H1 (cell line): ENCODE data around the gene DOK6. TPM values are rescaled to one million over a fixed set of nuclear protein-coding genes. Genes with fewer than 3 reads are reported as not detected.

ENCODE experiments used
- CTCF ChIA-PET: fragments of 300-600 bp; sonication (Branson Sonifier 250); formaldehyde crosslinking; loops from one replicate; lab custom pipeline; 2021; ENCODE audit not compliant: partially characterized antibody; lab: Charles Lee
- POLR2A ChIA-PET: fragments of 300-600 bp; sonication (Branson Sonifier 250); formaldehyde crosslinking; loops from one replicate; lab custom pipeline; 2021; ENCODE audit warnings: inconsistent platforms; ENCODE audit not compliant: partially characterized antibody; lab: Charles Lee
- DNase-seq, 2 experiments: peaks; one replicate each; pipeline versions ENCODE4 v3.0.0 to v3.0.0-alpha.2; 2010 to 2022; ENCODE audit warnings: low spot score in 2 of 2, low read depth in 1 of 2, mixed read lengths in 1 of 2
- FAIRE-seq: peaks from 2 replicates; lab custom pipeline; 2011; peaks lifted over from hg19 to GRCh38; lab: Jason Lieb, UNC
- H2AFZ ChIP-seq: 2 replicates; pipeline ENCODE4 v1.8.1; 2012; ENCODE audit warnings: low read length, inconsistent platforms
- H2AK5ac ChIP-seq: 2 replicates; pipeline ENCODE4 v1.6.1; 2013; ENCODE audit warnings: low read depth, low read length
- H2BK120ac ChIP-seq: replicated peaks from 2 replicates; pipeline ENCODE3; 2013; ENCODE audit warnings: low read depth, low read length, inconsistent platforms
- H2BK12ac ChIP-seq: 2 replicates; pipeline ENCODE4 v1.6.1; 2013; ENCODE audit warnings: low read depth, low read length
- H2BK15ac ChIP-seq: 2 replicates; pipeline ENCODE4 v1.6.1; 2013; ENCODE audit warnings: low read length
- H2BK20ac ChIP-seq: 2 replicates; pipeline ENCODE4 v1.6.1; 2013; ENCODE audit warnings: low read length
- H2BK5ac ChIP-seq: 2 replicates; pipeline ENCODE4 v1.6.1; 2013; ENCODE audit warnings: low read depth, low read length
- H3K14ac ChIP-seq: 2 replicates; pipeline ENCODE4 v1.6.1; 2013; ENCODE audit warnings: inconsistent platforms; ENCODE audit not compliant: insufficient read length
- H3K18ac ChIP-seq: 2 replicates; pipeline ENCODE4 v1.6.1; 2013; ENCODE audit warnings: low read length; ENCODE audit errors: extremely low read depth
- H3K23ac ChIP-seq: 2 replicates; pipeline ENCODE4 v1.6.1; 2013; ENCODE audit warnings: inconsistent platforms; ENCODE audit not compliant: insufficient read length
- H3K23me2 ChIP-seq: 2 replicates; pipeline ENCODE4 v1.6.1; 2013; ENCODE audit warnings: low read depth, low read length
- H3K27ac ChIP-seq: 2 replicates; pipeline ENCODE4 v1.6.1; 2011; ENCODE audit warnings: low read depth, low read length, inconsistent platforms
- H3K27me3 ChIP-seq, 4 experiments: replicated peaks in 1 of 4; 1 replicate in 1 of 4; 2 replicates in 3 of 4; pipeline versions ENCODE4 v1.6.1 to v1.8.1; 2011 to 2013; ENCODE audit warnings: low read length in 3 of 4, mild to moderate bottlenecking in 3 of 4, inconsistent platforms in 2 of 4, mixed read lengths in 2 of 4, moderate library complexity in 1 of 4; ENCODE audit not compliant: control insufficient read depth in 3 of 4, insufficient read depth in 3 of 4; ENCODE audit errors: extremely low read depth in 1 of 4
- H3K36me3 ChIP-seq, 4 experiments: 2 replicates each; pipeline versions ENCODE4 v1.6.1 to v1.8.1; 2011 to 2013; ENCODE audit warnings: mild to moderate bottlenecking in 4 of 4, low read length in 3 of 4, moderate library complexity in 2 of 4, control low read depth in 1 of 4, inconsistent platforms in 1 of 4; ENCODE audit not compliant: insufficient read depth in 4 of 4, control insufficient read depth in 2 of 4
- H3K4ac ChIP-seq: replicated peaks from 2 replicates; pipeline ENCODE3; 2013; ENCODE audit warnings: low read length, low read depth, mixed read lengths, inconsistent platforms; ENCODE audit not compliant: insufficient read length
- H3K4me1 ChIP-seq, 4 experiments: replicated peaks in 1 of 4; 1 replicate in 1 of 4; 2 replicates in 3 of 4; pipeline versions ENCODE4 v1.6.1 to v1.8.1; 2011 to 2013; ENCODE audit warnings: low read length in 3 of 4, inconsistent platforms in 2 of 4, mixed read lengths in 1 of 4; ENCODE audit not compliant: insufficient read depth in 4 of 4, control insufficient read depth in 3 of 4
- H3K4me2 ChIP-seq, 2 experiments: 2 replicates each; pipeline versions ENCODE4 v1.6.1 to v1.8.1; 2011 to 2013; ENCODE audit warnings: low read depth in 2 of 2, low read length in 2 of 2, control low read depth in 1 of 2, inconsistent platforms in 1 of 2, mild to moderate bottlenecking in 1 of 2; ENCODE audit not compliant: insufficient read depth in 1 of 2
- H3K4me3 ChIP-seq, 4 experiments: fragments of 200-600, 300-600 bp in 1 of 4; sonication (generic), shearing (Covaris generic), sonication (Bioruptor Twin) in 1 of 4; 2 replicates each; pipeline versions ENCODE4 v1.5.1 to v1.8.1; 2011 to 2016; ENCODE audit warnings: low read length in 4 of 4, low read depth in 3 of 4, control low read depth in 2 of 4, inconsistent platforms in 2 of 4, mild to moderate bottlenecking in 2 of 4, mixed read lengths in 1 of 4, moderate library complexity in 1 of 4; ENCODE audit not compliant: insufficient read depth in 2 of 4; ENCODE audit errors: extremely low read depth in 1 of 4
- H3K56ac ChIP-seq: replicated peaks from 2 replicates; pipeline ENCODE3; 2013; ENCODE audit warnings: low read depth, mild to moderate bottlenecking, mixed read lengths, low read length, inconsistent platforms; ENCODE audit not compliant: insufficient read length
- H3K79me1 ChIP-seq: 2 replicates; pipeline ENCODE4 v1.6.1; 2013; ENCODE audit warnings: low read depth, low read length, control low read depth
- H3K79me2 ChIP-seq, 2 experiments: 2 replicates each; pipeline versions ENCODE4 v1.6.1 to v1.8.1; 2012 to 2013; ENCODE audit warnings: low read length in 2 of 2, mild to moderate bottlenecking in 2 of 2, inconsistent platforms in 1 of 2; ENCODE audit not compliant: insufficient read depth in 2 of 2, control insufficient read depth in 1 of 2
- H3K9ac ChIP-seq, 4 experiments: replicated peaks in 1 of 4; 1 replicate in 1 of 4; 2 replicates in 3 of 4; pipeline versions ENCODE4 v1.6.1 to v1.8.1; 2011 to 2013; ENCODE audit warnings: low read depth in 3 of 4, low read length in 3 of 4, control low read depth in 2 of 4, mild to moderate bottlenecking in 2 of 4, moderate library complexity in 2 of 4, inconsistent platforms in 1 of 4; ENCODE audit errors: extremely low read depth in 1 of 4
- H3K9me3 ChIP-seq, 2 experiments: 2 replicates each; pipeline versions ENCODE4 v1.6.1 to v1.8.1; 2012 to 2013; ENCODE audit warnings: mild to moderate bottlenecking in 2 of 2, moderate library complexity in 2 of 2, control low read depth in 1 of 2, inconsistent platforms in 1 of 2, low read depth in 1 of 2, low read length in 1 of 2, mixed read lengths in 1 of 2; ENCODE audit not compliant: insufficient read depth in 2 of 2
- H4K20me1 ChIP-seq, 2 experiments: replicated peaks in 1 of 2; 2 replicates each; pipeline versions ENCODE3 to v1.8.1; 2011 to 2013; ENCODE audit warnings: inconsistent platforms in 2 of 2, low read length in 2 of 2, mild to moderate bottlenecking in 1 of 2; ENCODE audit not compliant: insufficient read depth in 2 of 2, control insufficient read depth in 1 of 2
- H4K5ac ChIP-seq: 2 replicates; pipeline ENCODE4 v1.6.1; 2013; ENCODE audit warnings: low read length, low read depth, mixed read lengths, inconsistent platforms; ENCODE audit not compliant: insufficient read length
- H4K8ac ChIP-seq: 2 replicates; pipeline ENCODE4 v1.8.0; 2013; ENCODE audit warnings: mild to moderate bottlenecking, moderate library complexity, low read length, inconsistent platforms; ENCODE audit not compliant: insufficient read depth; ENCODE audit errors: extremely low read depth
- H4K91ac ChIP-seq: replicated peaks from 2 replicates; pipeline ENCODE3; 2013; ENCODE audit warnings: low read length, mixed read lengths, inconsistent platforms; ENCODE audit not compliant: insufficient read length
- NANOG ChIP-seq: IDR thresholded peaks from 2 replicates; pipeline ENCODE4 v1.6.1; 2011; ENCODE audit warnings: low read length, low read depth, mild to moderate bottlenecking, inconsistent platforms; ENCODE audit not compliant: insufficient read depth, poor library complexity, severe bottlenecking
- SIRT6 ChIP-seq: IDR thresholded peaks from one replicate; pipeline ENCODE4 v1.7.1; 2012; ENCODE audit warnings: low read length, inconsistent platforms
- TAF7 ChIP-seq: optimal IDR thresholded peaks from 2 replicates; pipeline ENCODE3; 2011; ENCODE audit warnings: low read depth, mild to moderate bottlenecking, inconsistent platforms, low read length, moderate library complexity, borderline replicate concordance
- WGBS, 2 experiments: shearing (Covaris generic) in 1 of 2; methylation state at CpG; one replicate each; pipeline versions ENCODE4 v1.1.6 to v1.1.7; 2013 to 2015; ENCODE audit warnings: low lambda C conversion rate in 2 of 2, mixed read lengths in 2 of 2, inconsistent platforms in 1 of 2, low coverage in 1 of 2, missing lambda C conversion rate in 1 of 2; ENCODE audit not compliant: insufficient replicate concordance in 2 of 2, insufficient coverage in 1 of 2, insufficient read length in 1 of 2; ENCODE audit errors: extremely low coverage in 1 of 2, missing lambda C conversion rate in 1 of 2; 5-methylcytosine and 5-hydroxymethylcytosine counted together
- polyA plus RNA-seq, 7 experiments: library from polyadenylated mRNA; depleted of rRNA in 3 of 7; stranded (reverse) in 5 of 7; unstranded in 2 of 7; fragments of >200 nt in 5 of 7; fragments of 200-250 nt in 2 of 7; gene quantifications; 1 replicate in 5 of 7; 2 replicates in 1 of 7; 4 replicates in 1 of 7; pipeline versions ENCODE4 v1.2.1 to v1.2.3, GENCODE V29; 2011 to 2013; ENCODE audit warnings: missing spikeins in 2 of 7, mixed read lengths in 2 of 7
- total RNA-seq: library from RNA; stranded (reverse); fragmentation: NEBNext Ultra II Directional; extraction: Animal tissue kit (Norgen Biotek cat#: 25700); gene quantifications from 2 replicates; pipeline ENCODE4 v1.2.1, GENCODE V29; 2021

Gene DOK6
- total and polyA plus RNA-seq, 2 of the 8 experiments (the other 6 are each of a cell fraction or from before 2014, with no cell fraction given): 0.33 to 0.50 TPM

- Histone ChIP-seq H2AK5ac (no peak overlapping the region), H2BK120ac (no peak overlapping the region), H2BK20ac (no peak overlapping the region), H2AFZ (no peak overlapping the region), H3K79me1 (no peaks in the 10 kb centered on the region), H4K20me1 (no peaks in the 10 kb centered on the region), H3K14ac (no peak overlapping the region), H3K4me3 (no peak overlapping the region), H3K23me2 (no peaks in the 10 kb centered on the region), H3K9me3 (no peaks in the 10 kb centered on the region), H2BK12ac (no peak overlapping the region), H3K56ac (no peak overlapping the region), H2BK5ac (no peak overlapping the region), H4K91ac (no peak overlapping the region), H3K4me1 (no peaks in the 10 kb centered on the region; a peak in 1 of 7 replicates), H3K36me3 (no peaks in the 10 kb centered on the region), H3K4ac (no peak overlapping the region), H3K4me2 (no peak overlapping the region), H4K5ac (no peak overlapping the region), H3K23ac (no peak overlapping the region), H3K18ac (no peak overlapping the region), H3K27me3 (no peaks in the 10 kb centered on the region), H3K79me2 (no peaks in the 10 kb centered on the region), H4K8ac (no peak overlapping the region), H3K9ac (no peak overlapping the region), H3K27ac (no peak overlapping the region)
- no peak for DNase-seq
- FAIRE-seq: no peak
- POLR2A ChIA-PET: no interaction called here
- 85% methylated on average over 5 of the region's 5 CpGs; no CpG with 5 or more reads in 1 of the 2 experiments for WGBS, 2 experiments
- CTCF ChIA-PET: no interaction called here
- TF ChIP-seq TAF7 (no peak), NANOG (no peak), SIRT6 (no peak)
- TF ChIP-seq, all 59 proteins: peak for 0
- H2BK15ac ChIP-seq: no peak overlapping the region
These were observed 131.3 kb downstream of the DOK6 start for GRCh38 chr18:69531973-69532372.
